Measurements from ENCODE around the gene USH2A.

The USH2A gene

GRCh38 chr1:215719552-215719951 lies 703.7 kb downstream of the USH2A start:
- TF ChIP-seq ZBTB7A (IDR thresholded peaks at IDR 0.05; ENCODE audit: low read depth) (no peak), EGR1 (IDR thresholded peaks at IDR 0.05) (no peak), CREB1 (IDR thresholded peaks at IDR 0.05; ENCODE audit: low read depth) (no peak), REST (IDR thresholded peaks at IDR 0.05; ENCODE audit: low read depth) (no peak), USF1 (IDR thresholded peaks at IDR 0.05) (no peak), MAX (IDR thresholded peaks at IDR 0.05) (no peak), YY1 (IDR thresholded peaks at IDR 0.05; ENCODE audit: low read depth) (no peak), EP300 (IDR thresholded peaks at IDR 0.05; ENCODE audit: borderline replicate concordance) (no peak), TCF12 (IDR thresholded peaks at IDR 0.05; ENCODE audit: low read depth) (no peak), NFIC (IDR thresholded peaks at IDR 0.05) (no peak), FOXM1 (IDR thresholded peaks at IDR 0.05; ENCODE audit: borderline replicate concordance, low read depth) (no peak), TAF1 (IDR thresholded peaks at IDR 0.05; ENCODE audit: low read depth) (no peak), CEBPB (IDR thresholded peaks at IDR 0.05) (no peak), TEAD4 (IDR thresholded peaks at IDR 0.05) (no peak), RAD21 (IDR thresholded peaks at IDR 0.05; ENCODE audit: low read depth) (no peak)

- TF ChIP-seq NFIC (IDR thresholded peaks at IDR 0.05) = no peak
- TF ChIP-seq FOXM1 (IDR thresholded peaks at IDR 0.05; ENCODE audit: borderline replicate concordance, low read depth) = no peak
- TF ChIP-seq RAD21 (IDR thresholded peaks at IDR 0.05; ENCODE audit: low read depth) = no peak
- no peak for TF ChIP-seq ZBTB7A (IDR thresholded peaks at IDR 0.05; ENCODE audit: low read depth)
- TF ChIP-seq TAF1 (IDR thresholded peaks at IDR 0.05; ENCODE audit: low read depth) = no peak
- TF ChIP-seq CEBPB (IDR thresholded peaks at IDR 0.05) = no peak
- TF ChIP-seq EP300 (IDR thresholded peaks at IDR 0.05; ENCODE audit: borderline replicate concordance) = no peak
- no peak for TF ChIP-seq USF1 (IDR thresholded peaks at IDR 0.05)
- TF ChIP-seq REST (IDR thresholded peaks at IDR 0.05; ENCODE audit: low read depth) = no peak
- TF ChIP-seq MAX (IDR thresholded peaks at IDR 0.05) = no peak
- TF ChIP-seq YY1 (IDR thresholded peaks at IDR 0.05; ENCODE audit: low read depth) = no peak
- TF ChIP-seq EGR1 (IDR thresholded peaks at IDR 0.05) = no peak
- TF ChIP-seq TCF12 (IDR thresholded peaks at IDR 0.05; ENCODE audit: low read depth) = no peak
- TF ChIP-seq CREB1 (IDR thresholded peaks at IDR 0.05; ENCODE audit: low read depth) = no peak
- TF ChIP-seq TEAD4 (IDR thresholded peaks at IDR 0.05) = no peak
Measured at GRCh38 chr1:215718575-215719287, 704.5 kb downstream of the USH2A start.

GRCh38 chr1:215717677-215718426 lies 705.4 kb downstream of the USH2A start:
- no peak for TF ChIP-seq EP300 (IDR thresholded peaks at IDR 0.05; ENCODE audit: borderline replicate concordance)
- no peak for TF ChIP-seq CREB1 (IDR thresholded peaks at IDR 0.05; ENCODE audit: low read depth)
- TF ChIP-seq MAX (IDR thresholded peaks at IDR 0.05) = no peak
- TF ChIP-seq EGR1 (IDR thresholded peaks at IDR 0.05) = no peak
- no peak for TF ChIP-seq TCF12 (IDR thresholded peaks at IDR 0.05; ENCODE audit: low read depth)
- TF ChIP-seq CEBPB (IDR thresholded peaks at IDR 0.05) = no peak
- TF ChIP-seq YY1 (IDR thresholded peaks at IDR 0.05; ENCODE audit: low read depth) = no peak
- no peak for TF ChIP-seq ZBTB7A (IDR thresholded peaks at IDR 0.05; ENCODE audit: low read depth)
- TF ChIP-seq TEAD4 (IDR thresholded peaks at IDR 0.05) = no peak
- TF ChIP-seq FOXM1 (IDR thresholded peaks at IDR 0.05; ENCODE audit: borderline replicate concordance, low read depth) = no peak
- no peak for TF ChIP-seq USF1 (IDR thresholded peaks at IDR 0.05)
- TF ChIP-seq REST (IDR thresholded peaks at IDR 0.05; ENCODE audit: low read depth) = no peak
- no peak for TF ChIP-seq NFIC (IDR thresholded peaks at IDR 0.05)
- TF ChIP-seq TAF1 (IDR thresholded peaks at IDR 0.05; ENCODE audit: low read depth) = no peak
- no peak for TF ChIP-seq RAD21 (IDR thresholded peaks at IDR 0.05; ENCODE audit: low read depth)
